OCI-M2 (cell line): ENCODE data around the gene KRTAP20-2.

Source experiments
- DNase-seq: peaks from one replicate; lab custom pipeline; 2025; ENCODE audit not compliant: unreplicated experiment; lab: John Stamatoyannopoulos, UW

The KRTAP20-2 gene

DNA sequence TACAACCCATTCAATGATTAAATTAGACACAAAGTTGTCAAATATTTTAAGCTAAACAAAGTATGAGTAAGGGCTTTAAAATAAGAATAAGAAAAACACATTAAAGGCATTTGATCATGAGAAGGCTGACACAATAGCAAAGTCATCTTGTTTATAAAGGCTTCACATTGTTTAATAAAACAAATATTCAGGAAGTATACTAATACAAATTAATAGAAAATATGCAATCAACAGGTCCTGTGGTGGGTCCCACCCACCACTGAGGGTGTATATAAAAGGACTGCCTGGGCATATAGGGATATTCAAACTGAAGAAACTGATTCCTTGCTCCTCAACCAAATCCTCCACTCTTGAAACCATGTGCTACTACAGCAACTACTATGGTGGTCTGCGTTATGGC, at the start of gene KRTAP20-2:
KRTAP20-2 (plus strand) TSS at position 301 of the 400 bp plus-strand sequence; CDS start at position 359, 58 bp downstream.
- no peak for DNase-seq

DNA sequence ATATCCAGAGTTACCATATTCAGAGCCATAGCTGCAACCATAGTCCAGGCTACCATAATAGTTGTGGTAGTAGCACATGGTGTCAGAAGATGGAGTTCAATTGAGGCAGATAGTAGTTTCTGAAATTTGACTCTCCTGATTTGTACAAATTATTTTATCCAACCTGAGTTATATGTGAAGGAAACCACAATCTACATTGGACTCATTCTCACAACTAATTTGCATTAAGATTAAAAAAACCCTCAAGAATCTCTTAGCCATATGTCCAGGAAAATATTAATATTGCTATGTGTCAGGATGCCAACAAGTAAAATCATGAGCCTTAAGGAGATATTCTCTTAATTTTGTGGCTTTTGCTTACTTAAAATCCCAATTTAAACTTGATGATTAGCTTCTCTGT, 44.7 kb upstream of the KRTAP20-2 start, which contains the start of gene KRTAP22-2:
KRTAP22-2 (minus strand) TSS at position 101 of the 400 bp plus-strand sequence.
- no peak for DNase-seq

DNA sequence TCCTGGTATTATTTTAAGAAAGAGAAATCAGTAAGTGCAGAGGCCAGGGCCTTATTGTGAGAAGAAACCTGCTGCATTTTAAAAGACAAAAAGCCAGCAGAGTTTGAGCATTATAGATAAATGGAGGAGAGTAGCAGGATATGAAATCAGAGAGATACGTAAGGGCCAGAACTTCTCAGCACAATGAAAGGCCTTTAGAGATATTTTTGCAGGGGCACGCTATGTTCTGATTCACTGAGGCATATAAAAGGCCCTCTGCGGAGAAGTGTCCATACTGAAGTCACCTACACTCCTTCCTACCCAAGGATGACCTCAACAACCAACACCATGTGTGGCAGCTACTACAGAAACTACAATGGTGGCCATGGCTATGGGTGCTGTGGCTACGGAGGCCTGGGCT, 42.9 kb upstream of the KRTAP20-2 start, which contains the start of gene KRTAP6-3:
KRTAP6-3 (plus strand) TSS at position 301 of the 400 bp plus-strand sequence; CDS start at position 307, 6 bp downstream.
- DNase-seq, result no peak

DNA sequence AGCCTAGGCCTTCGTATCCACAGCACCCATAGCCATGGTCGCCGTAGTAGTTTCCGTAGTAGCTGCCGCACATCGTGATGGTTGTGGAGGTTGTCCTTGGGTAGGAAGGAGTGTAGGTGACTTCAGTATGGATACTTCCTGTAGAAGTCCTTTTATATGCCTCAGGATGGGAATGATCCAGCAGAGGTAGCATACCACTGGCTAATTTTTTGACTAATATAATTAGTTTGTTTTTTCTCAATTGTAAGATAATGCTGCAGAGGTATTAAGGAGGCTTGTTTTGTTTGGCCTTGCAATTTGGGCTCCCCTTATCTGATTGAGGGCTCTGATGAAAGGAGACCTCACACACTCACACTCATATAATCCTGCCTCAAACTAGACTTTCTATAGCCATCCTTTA, 36.2 kb upstream of the KRTAP20-2 start, which contains the start of gene KRTAP6-2:
KRTAP6-2 (minus strand) TSS at position 101 of the 400 bp plus-strand sequence; CDS start at position 73, 28 bp downstream.
- DNase-seq, result no peak

DNA sequence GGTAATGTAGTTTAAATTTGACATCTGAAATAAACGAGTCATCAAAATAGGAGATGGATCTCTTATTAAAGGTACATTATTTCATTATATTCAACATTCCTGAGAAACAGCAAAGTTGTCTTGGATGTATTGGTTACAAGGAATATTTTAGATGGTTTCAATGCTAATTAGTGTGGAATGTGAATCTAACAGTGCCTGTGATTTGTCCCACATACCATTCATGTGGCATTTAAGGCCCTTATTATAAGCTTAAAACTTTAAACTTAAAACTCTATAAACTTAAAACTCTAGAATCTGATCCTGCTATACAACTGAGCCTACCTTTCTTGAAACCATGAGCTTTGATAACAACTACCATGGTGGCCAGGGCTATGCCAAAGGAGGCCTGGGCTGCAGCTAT, 34.2 kb upstream of the KRTAP20-2 start, which contains the start of gene KRTAP22-1:
KRTAP22-1 (plus strand) TSS at position 301 of the 400 bp plus-strand sequence.
- no peak for DNase-seq

DNA sequence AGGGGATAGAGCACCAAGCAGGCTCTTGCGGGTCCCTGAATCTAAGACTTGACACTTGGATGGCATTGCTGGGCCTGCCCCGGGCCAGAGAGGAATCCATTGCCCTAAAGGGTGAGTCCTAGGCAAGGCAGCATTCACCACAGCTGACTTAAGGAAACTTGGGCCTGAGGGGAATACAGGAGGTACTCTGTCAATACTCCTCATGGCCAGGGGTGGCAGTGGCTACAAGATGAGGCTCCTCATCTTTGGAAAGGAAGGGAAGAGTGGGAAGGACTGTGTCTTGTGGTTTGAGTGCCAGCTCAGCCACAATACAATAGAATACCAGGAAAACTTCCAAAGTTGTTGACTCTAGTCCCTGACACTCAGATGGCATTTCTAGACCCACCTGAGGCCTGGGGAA, 29.0 kb upstream of the KRTAP20-2 start:
- DNase-seq, result no peak

DNA sequence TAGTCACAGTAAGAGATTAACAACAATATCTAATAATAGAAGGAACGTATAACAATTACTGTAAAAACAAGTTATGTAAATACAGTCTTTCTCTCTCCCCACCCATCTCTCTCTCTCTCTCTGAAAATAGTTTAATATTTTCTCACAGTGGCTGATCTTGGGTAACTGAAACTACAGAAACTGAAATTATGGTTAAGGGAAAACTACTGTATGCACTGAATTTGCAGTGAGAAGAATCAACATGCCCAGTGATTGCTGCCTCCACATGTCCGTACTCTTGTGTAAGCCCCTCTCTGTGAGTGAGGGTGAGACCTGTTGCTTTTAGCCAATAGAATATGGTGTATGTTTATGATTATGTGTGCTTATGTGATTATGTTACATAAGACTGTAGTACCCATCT, 22.9 kb upstream of the KRTAP20-2 start:
- DNase-seq, result no peak

DNA sequence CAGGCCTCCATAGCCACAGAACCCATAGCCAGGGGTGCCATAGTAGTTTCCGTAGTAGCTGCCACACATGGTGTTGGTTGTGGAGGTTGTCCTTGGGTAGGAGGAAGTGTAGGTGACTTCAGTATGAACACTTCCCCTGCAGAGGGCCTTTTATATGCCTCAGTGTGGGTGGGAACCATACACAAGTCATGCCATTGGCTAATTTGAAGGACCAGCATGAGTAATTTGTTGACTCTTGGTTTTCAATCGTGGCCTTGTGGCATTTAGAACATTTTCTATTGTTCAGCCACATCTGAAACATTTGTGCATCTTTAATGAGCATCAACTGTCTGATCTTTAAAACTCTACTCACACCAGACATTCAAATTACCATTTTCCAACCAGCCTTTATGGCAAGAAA, 21.2 kb upstream of the KRTAP20-2 start, which contains the start of gene KRTAP6-1:
KRTAP6-1 (minus strand) TSS at position 95 of the 400 bp plus-strand sequence; CDS start at position 69, 26 bp downstream.
- no peak for DNase-seq

DNA sequence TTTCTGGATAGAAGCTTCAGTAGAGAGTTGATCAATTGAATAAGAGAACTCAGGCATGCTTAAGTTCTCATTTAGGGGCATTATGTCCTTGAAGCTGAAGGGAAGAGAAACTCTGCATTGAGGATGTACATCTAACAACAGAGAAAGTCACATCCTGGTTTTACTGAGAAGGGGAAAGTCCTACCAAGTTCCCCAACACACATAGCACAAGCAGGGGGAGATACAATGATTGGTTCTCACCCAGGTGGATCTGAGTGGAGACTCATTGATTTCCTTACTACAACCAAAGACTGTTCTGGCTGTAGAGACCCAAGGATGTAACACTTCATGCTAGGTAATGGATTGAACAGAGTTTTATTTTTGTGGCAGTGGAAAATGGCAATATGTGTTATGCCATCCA, 19.8 kb upstream of the KRTAP20-2 start:
- DNase-seq, result no peak

DNA sequence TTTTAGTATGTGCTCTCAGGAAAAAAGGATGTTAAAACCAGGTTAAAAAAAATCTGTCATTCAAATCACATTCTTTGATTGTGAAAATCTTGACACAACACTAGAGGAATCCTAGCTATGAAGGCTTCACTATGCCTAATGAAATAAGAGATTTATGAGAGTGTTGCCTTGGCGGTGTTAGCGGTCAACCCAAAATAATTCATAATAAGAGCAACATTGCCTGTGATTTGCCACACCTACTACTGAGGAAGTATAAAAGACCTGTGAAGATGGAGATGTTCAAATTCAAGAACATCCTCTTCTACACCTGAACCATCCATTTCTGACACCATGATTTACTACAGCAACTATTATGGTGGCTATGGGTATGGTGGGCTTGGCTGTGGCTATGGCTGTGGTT, 18.9 kb upstream of the KRTAP20-2 start, which contains the start of gene KRTAP20-1:
KRTAP20-1 (plus strand) TSS at position 301 of the 400 bp plus-strand sequence; CDS start at position 331, 30 bp downstream.
- DNase-seq, result no peak

DNA sequence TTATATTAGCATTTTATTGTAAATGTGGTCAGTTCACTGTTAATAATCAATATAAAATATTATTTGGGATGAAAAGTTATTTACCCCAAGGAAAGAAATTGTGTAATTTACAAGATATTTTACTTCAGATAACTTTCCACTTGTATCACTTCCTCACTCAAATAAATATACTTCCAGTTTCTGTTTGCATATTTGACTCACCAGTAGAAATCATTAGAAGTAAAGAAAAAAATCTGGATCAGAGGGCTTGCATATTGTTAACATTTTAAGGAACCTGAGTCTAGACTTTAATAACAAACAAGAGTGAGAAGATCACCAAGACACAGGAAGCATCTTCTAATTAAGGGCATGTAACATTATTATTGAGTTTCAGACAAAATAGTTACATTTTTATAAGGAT, 14.9 kb upstream of the KRTAP20-2 start:
- DNase-seq, result no peak

DNA sequence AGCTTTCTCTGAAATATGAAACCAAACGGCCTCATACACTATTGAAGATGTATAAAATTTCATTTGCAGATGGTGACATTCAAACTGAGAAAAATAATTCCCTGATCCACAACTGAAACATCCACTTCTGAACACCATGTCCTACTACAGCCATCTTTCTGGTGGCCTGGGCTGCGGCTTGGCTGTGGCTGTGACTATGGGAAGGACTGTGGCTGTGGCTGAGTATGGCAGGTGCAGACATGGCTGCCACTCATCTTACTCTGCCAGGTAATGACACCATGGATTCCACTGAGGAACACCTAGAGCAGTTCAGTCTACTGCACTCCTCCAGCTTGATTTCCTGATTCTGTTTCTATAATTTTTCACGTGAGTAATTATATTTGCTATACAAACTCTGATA, 14.5 kb upstream of the KRTAP20-2 start, which contains the start of gene KRTAP20-4:
KRTAP20-4 (plus strand) TSS at position 106 of the 400 bp plus-strand sequence.
- DNase-seq, result no peak

DNA sequence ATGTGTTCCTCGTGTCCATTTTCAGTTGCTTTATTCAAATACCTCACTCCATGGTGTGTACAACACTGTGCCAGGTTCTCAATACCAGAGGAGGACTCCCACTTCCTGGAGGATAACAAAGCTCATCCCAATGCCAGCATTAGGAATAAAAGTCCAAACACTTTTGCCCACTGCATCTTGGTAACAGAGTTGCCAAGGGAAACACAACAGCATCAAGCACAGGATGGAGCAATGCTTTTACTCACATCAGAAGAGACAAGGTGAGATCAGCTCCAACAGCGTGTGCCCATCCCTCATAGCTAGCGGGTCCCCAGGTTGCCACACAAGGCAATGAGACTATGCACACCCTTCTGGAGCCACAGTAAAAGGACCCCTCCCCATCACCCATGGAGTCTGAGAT, 11.6 kb upstream of the KRTAP20-2 start:
- no peak for DNase-seq

DNA sequence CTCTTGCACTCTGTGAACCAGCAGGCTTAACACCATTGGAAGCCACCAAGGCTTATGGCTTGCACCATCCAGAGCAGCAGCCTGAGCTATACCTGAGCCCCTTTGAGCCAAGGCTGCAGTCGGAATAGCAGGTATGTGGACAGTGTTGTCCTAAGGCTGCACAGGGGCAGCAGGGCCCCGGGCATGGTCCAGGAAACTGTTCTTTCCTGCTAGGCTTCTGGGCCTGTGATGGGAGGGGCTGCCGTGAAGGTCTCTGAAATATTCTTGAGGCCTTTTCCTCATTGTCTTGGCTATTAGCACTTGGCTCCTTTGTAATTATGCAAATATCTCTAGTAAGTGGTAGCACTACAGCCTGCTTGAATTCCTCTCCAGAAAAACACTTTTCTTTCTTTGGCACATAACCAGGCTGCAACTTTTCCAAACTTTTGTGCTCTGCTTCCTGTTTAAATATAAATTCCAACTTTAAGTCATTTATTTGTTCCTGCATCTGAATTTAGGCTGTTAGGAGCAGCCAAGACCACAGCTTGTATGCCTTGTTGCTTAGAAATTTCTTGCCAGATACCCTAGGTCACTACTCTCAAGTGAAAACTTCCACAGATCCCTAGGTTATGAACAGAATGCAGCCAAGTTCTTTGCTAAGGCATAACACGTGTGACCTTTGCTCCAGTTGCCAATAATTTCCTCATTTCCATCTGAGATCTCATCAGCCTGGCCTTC, 9.4 kb upstream of the KRTAP20-2 start:
- no peak for DNase-seq

DNA sequence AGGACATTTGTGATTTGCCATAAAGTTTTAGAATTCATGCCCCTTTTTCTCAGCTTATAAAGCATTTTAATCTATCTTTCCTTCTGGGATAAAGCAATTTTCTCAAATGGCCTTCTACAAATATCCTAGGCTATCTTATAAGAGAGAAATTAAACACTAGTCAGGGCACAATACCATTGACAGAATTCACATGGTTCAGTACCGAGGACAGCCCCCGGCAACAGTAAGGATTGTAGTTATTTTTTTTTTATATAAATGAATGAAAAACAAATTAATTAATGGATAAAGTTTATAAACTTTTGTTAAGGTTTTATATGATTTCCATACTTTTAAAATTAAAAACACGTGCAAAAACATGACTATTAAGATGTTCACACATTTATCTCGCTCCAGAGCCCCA, 6.9 kb upstream of the KRTAP20-2 start:
- no peak for DNase-seq

DNA sequence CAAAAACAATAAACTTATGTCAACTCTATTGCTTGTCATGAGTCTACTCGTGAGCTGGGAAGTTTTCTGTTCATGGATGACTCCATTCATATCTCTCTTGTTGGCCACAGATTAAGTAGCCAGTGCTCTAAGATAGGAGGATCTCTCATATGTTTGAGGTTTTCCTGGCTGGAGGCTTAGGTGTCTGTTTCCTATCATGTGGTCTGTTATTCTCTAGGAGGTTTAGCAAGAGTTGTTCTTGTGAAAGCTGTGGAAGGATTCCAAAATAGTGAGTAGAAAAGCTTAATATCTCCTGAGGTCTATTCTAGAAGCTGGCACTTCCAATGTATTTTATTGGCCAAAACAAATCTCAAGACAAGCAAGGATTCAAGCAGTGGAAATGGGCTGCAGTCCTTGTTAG, 5.8 kb upstream of the KRTAP20-2 start:
- no peak for DNase-seq

DNA sequence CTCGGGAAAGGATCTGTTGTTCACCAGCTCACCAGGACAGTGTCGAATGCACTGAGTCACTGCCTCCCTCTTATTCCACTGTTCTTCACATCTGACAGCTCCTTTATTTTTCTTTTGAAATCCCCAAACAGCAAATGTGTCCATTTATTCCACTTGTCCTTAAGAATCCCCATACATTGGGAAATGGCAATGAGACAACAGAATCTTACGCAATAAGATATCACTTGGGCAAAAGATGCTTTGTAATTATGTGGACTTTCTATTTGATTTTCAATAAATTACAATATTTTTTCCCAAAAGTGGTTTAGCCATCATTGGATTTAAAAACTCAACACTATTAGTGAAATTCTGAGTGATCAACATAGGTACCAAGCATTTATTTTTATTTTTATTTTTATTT, 3.7 kb downstream of the KRTAP20-2 start:
- no peak for DNase-seq

DNA sequence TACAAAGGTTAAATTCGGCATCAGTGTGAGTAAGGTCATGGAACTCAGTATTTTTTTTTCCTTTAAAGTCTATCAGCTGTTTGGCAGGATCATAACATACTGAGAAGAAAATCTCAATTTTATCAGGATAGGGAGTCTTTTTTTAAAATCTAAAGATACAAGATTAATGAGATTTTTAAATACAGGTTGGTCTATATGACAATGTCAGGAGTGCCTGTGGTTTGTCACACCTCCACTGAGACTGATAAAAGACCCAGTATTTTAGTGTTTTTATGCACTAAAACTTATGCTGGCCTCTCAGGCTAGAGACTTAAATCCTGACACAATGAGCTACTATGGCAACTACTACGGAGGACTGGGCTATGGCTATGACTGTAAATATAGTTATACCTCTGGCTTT, 7.6 kb downstream of the KRTAP20-2 start, which contains the start of gene KRTAP20-3:
KRTAP20-3 (plus strand) TSS at position 301 of the 400 bp plus-strand sequence.
- no peak for DNase-seq

DNA sequence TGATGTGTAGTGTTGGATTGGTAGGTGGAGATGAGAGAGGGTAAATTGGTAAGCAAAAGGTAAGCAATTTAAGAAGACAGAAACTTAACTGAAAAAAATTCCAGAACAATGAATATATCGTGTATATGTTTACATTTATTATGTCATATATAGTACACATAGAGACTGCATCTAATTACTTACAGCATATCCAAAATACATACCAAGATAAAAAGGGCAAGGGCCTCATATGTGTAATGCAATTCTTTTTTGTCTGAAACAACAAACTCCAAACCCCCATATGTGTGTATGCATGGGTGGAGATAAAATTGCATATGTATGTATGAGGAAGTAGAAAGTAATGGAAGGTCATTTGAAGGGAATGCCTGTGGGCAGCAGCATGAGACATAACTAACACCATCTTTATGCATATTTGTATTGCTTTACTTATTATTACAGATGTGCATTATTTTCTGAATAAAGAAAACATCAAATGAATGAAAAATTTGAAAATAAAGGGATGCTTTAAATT, 12.0 kb downstream of the KRTAP20-2 start:
- DNase-seq, result no peak

DNA sequence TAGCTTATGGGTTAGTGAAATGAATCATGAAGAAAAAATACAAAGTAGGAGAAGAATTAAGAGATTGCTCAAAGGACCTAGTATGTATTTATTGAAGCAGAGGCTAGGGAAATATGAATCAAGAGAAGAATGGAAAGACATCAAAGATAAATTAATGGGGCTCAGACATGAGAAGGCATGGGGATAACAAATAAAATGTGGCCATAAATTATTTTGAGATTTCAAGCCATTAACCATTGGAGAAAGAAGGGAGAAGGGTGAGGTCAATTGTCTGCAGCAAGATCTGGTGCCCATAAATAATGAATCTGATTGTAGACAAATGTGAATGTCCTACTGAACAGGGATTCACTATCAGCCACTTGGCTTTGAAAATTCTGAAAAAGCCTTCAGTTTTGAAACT, 17.9 kb downstream of the KRTAP20-2 start:
- no peak for DNase-seq

DNA sequence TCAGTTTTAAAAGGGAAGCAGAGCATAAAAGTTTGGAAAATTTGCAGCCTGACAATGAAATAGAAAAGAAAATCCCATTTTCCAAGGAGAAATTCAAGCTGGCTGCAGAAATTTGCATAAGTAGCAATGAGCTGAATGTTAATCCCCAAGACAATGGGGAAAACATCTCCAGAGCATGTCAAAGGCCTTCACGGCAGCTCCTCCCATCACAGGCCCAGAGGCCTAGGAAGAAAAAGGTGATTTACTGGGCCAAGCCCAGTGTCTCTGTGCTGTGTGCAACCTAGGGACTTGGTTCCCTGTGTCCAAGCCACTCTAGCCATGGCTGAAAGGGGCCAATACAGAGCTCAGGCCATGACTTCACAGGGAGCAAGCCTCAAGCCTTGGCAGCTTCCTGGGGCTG, 33.8 kb downstream of the KRTAP20-2 start:
- no peak for DNase-seq
